ENCODE results near the gene TNFRSF21. TPM values are rescaled to one million over a fixed set of nuclear protein-coding genes. Genes with fewer than 3 reads are reported as not detected.

The TNFRSF21 gene
- total and polyA plus RNA-seq, 2 of the 8 experiments (the other 6 are each of a cell fraction or from before 2014, with no cell fraction given) = 16.4 to 52.7 TPM

- TF ChIP-seq SP2 (IDR thresholded peaks at IDR 0.05; ENCODE audit: low read length) = no peak
- no peak for TF ChIP-seq EZH2 (IDR thresholded peaks at IDR 0.05; ENCODE audit: low read depth, low read length, severe bottlenecking)
- no peak for TF ChIP-seq ASH2L (IDR thresholded peaks at IDR 0.05; ENCODE audit: low read length)
- TF ChIP-seq, protein P1, sequence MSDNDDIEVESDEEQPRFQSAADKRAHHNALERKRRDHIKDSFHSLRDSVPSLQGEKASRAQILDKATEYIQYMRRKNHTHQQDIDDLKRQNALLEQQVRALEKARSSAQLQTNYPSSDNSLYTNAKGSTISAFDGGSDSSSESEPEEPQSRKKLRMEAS (IDR thresholded peaks at IDR 0.05) = no peak
- TF ChIP-seq ATF2 (IDR thresholded peaks at IDR 0.05; ENCODE audit: low read length) = no peak
Observed at GRCh38 chr6:47203266-47203937, 106.3 kb downstream of the TNFRSF21 start (continued).
